ENCODE results near the gene EED.

The EED gene, protein sequence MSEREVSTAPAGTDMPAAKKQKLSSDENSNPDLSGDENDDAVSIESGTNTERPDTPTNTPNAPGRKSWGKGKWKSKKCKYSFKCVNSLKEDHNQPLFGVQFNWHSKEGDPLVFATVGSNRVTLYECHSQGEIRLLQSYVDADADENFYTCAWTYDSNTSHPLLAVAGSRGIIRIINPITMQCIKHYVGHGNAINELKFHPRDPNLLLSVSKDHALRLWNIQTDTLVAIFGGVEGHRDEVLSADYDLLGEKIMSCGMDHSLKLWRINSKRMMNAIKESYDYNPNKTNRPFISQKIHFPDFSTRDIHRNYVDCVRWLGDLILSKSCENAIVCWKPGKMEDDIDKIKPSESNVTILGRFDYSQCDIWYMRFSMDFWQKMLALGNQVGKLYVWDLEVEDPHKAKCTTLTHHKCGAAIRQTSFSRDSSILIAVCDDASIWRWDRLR

DNA sequence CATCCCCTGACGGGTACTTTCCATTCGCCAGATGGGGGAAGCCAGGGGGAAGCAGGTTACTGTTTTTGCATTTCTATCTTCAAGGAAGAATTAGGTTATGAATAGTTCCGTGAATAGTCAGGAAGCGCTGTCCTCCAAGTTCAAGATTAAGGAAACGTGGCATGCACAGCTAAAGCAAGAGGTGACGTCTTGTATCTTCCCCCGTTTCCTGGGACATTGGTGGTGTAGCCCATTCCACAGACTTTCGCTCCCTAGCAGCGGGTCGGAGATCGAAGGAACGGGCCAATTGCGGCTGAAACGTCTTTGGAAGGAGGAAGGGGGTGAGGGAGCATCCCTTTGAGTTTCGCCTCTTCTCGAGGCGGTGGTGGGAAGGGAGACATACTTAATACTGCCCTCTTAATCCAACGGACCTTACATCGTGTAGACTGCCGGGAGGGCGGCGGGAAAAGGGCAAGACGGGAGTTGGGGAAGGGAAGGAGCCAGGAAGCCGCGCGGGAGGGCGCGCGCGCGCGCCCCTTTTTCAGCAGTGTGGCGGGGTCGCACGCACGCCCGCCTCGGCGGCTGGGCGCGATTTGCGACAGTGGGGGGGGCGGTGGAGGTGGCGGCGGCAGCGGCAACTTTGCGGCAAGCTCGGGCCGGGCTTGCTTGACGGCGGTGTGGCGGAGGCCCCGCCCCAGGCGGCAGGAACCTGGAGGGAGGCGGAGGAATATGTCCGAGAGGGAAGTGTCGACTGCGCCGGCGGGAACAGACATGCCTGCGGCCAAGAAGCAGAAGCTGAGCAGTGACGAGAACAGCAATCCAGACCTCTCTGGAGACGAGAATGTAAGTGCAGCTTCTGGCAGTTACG lies at the start of gene EED:
Gene EED (plus strand): TSS at position 232 of the 847 bp plus-strand sequence. CDS start 477 bp downstream, at position 709.
- ATAC-seq: peak; percentile 90
- TF ChIP-seq TCF4 (CRISPR knock-in tag; IDR thresholded peaks at IDR 0.05; ENCODE audit: borderline replicate concordance): no peak
- TF ChIP-seq, protein P1, sequence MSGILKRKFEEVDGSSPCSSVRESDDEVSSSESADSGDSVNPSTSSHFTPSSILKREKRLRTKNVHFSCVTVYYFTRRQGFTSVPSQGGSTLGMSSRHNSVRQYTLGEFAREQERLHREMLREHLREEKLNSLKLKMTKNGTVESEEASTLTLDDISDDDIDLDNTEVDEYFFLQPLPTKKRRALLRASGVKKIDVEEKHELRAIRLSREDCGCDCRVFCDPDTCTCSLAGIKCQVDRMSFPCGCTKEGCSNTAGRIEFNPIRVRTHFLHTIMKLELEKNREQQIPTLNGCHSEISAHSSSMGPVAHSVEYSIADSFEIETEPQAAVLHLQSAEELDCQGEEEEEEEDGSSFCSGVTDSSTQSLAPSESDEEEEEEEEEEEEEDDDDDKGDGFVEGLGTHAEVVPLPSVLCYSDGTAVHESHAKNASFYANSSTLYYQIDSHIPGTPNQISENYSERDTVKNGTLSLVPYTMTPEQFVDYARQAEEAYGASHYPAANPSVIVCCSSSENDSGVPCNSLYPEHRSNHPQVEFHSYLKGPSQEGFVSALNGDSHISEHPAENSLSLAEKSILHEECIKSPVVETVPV (CRISPR knock-in tag; IDR thresholded peaks at IDR 0.05): no peak
- TF ChIP-seq, protein P2, sequence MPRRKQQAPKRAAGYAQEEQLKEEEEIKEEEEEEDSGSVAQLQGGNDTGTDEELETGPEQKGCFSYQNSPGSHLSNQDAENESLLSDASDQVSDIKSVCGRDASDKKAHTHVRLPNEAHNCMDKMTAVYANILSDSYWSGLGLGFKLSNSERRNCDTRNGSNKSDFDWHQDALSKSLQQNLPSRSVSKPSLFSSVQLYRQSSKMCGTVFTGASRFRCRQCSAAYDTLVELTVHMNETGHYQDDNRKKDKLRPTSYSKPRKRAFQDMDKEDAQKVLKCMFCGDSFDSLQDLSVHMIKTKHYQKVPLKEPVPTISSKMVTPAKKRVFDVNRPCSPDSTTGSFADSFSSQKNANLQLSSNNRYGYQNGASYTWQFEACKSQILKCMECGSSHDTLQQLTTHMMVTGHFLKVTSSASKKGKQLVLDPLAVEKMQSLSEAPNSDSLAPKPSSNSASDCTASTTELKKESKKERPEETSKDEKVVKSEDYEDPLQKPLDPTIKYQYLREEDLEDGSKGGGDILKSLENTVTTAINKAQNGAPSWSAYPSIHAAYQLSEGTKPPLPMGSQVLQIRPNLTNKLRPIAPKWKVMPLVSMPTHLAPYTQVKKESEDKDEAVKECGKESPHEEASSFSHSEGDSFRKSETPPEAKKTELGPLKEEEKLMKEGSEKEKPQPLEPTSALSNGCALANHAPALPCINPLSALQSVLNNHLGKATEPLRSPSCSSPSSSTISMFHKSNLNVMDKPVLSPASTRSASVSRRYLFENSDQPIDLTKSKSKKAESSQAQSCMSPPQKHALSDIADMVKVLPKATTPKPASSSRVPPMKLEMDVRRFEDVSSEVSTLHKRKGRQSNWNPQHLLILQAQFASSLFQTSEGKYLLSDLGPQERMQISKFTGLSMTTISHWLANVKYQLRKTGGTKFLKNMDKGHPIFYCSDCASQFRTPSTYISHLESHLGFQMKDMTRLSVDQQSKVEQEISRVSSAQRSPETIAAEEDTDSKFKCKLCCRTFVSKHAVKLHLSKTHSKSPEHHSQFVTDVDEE (CRISPR knock-in tag; IDR thresholded peaks at IDR 0.05): 0 out of 2 replicates have a peak, but pooled peaks have one; percentile 49

DNA sequence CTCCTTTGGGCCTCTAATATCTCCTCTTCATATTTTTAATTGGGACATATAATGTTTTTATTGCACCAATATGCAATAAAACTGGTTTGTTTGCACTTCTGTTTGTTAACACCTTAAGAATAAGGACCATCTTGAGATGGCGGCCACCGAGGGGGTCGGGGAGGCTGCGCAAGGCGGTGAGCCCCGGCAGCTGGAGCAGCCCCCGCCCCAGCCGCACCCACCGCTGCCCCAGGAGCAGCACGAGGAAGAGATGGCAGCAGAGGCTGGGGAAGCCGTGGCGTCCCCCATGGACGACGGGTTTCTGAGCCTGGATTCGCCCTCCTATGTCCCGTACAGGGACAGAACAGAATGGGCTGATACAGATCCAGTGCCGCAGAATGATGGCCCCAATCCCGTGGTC lies 49.6 kb upstream of the EED start:
- ATAC-seq: no peak

More for the DNA sequence above, 49.6 kb upstream of the EED start:
- TF ChIP-seq TOX (CRISPR knock-in tag; IDR thresholded peaks at IDR 0.05; ENCODE audit: borderline replicate concordance): no peak
- TF ChIP-seq, protein P3, sequence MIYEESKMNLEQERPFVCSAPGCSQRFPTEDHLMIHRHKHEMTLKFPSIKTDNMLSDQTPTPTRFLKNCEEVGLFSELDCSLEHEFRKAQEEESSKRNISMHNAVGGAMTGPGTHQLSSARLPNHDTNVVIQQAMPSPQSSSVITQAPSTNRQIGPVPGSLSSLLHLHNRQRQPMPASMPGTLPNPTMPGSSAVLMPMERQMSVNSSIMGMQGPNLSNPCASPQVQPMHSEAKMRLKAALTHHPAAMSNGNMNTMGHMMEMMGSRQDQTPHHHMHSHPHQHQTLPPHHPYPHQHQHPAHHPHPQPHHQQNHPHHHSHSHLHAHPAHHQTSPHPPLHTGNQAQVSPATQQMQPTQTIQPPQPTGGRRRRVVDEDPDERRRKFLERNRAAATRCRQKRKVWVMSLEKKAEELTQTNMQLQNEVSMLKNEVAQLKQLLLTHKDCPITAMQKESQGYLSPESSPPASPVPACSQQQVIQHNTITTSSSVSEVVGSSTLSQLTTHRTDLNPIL (CRISPR knock-in tag; IDR thresholded peaks at IDR 0.05; ENCODE audit: low read depth): no peak
- TF ChIP-seq CSDC2 (CRISPR knock-in tag; IDR thresholded peaks at IDR 0.05): no peak
- no peak for TF ChIP-seq ARNTL (CRISPR knock-in tag; IDR thresholded peaks at IDR 0.05; ENCODE audit: borderline replicate concordance, low read depth)
- TF ChIP-seq, protein P2 (CRISPR knock-in tag; IDR thresholded peaks at IDR 0.05): no peak
- TF ChIP-seq, protein P4, sequence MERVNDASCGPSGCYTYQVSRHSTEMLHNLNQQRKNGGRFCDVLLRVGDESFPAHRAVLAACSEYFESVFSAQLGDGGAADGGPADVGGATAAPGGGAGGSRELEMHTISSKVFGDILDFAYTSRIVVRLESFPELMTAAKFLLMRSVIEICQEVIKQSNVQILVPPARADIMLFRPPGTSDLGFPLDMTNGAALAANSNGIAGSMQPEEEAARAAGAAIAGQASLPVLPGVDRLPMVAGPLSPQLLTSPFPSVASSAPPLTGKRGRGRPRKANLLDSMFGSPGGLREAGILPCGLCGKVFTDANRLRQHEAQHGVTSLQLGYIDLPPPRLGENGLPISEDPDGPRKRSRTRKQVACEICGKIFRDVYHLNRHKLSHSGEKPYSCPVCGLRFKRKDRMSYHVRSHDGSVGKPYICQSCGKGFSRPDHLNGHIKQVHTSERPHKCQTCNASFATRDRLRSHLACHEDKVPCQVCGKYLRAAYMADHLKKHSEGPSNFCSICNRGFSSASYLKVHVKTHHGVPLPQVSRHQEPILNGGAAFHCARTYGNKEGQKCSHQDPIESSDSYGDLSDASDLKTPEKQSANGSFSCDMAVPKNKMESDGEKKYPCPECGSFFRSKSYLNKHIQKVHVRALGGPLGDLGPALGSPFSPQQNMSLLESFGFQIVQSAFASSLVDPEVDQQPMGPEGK (CRISPR knock-in tag; IDR thresholded peaks at IDR 0.05; ENCODE audit: borderline replicate concordance): no peak
- no peak for TF ChIP-seq ZFP30 (CRISPR knock-in tag; IDR thresholded peaks at IDR 0.05)
- no peak for TF ChIP-seq TCF4 (CRISPR knock-in tag; IDR thresholded peaks at IDR 0.05; ENCODE audit: borderline replicate concordance)
- TF ChIP-seq ZC3H10 (CRISPR knock-in tag; IDR thresholded peaks at IDR 0.05): no peak
- no peak for TF ChIP-seq SNAI2 (CRISPR knock-in tag; IDR thresholded peaks at IDR 0.05)
- TF ChIP-seq ZNF565 (CRISPR knock-in tag; conservative IDR thresholded peaks at IDR 0.05; ENCODE audit: low read depth): no peak
- TF ChIP-seq PPARA (CRISPR knock-in tag; IDR thresholded peaks at IDR 0.05; ENCODE audit: borderline replicate concordance): no peak
- TF ChIP-seq ESRRG (CRISPR knock-in tag; IDR thresholded peaks at IDR 0.05): no peak
- TF ChIP-seq ZFP3 (CRISPR knock-in tag; IDR thresholded peaks at IDR 0.05): no peak
- TF ChIP-seq, protein P1 (CRISPR knock-in tag; IDR thresholded peaks at IDR 0.05): no peak
- TF ChIP-seq, protein P5, sequence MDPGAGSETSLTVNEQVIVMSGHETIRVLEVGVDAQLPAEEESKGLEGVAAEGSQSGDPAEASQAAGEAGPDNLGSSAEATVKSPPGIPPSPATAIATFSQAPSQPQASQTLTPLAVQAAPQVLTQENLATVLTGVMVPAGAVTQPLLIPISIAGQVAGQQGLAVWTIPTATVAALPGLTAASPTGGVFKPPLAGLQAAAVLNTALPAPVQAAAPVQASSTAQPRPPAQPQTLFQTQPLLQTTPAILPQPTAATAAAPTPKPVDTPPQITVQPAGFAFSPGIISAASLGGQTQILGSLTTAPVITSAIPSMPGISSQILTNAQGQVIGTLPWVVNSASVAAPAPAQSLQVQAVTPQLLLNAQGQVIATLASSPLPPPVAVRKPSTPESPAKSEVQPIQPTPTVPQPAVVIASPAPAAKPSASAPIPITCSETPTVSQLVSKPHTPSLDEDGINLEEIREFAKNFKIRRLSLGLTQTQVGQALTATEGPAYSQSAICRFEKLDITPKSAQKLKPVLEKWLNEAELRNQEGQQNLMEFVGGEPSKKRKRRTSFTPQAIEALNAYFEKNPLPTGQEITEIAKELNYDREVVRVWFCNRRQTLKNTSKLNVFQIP (CRISPR knock-in tag; IDR thresholded peaks at IDR 0.05; ENCODE audit: borderline replicate concordance, low read depth): no peak
- no peak for TF ChIP-seq OSR1 (CRISPR knock-in tag; IDR thresholded peaks at IDR 0.05)
- TF ChIP-seq RARB (CRISPR knock-in tag; IDR thresholded peaks at IDR 0.05): no peak
